Kidney glomerular epithelial cell (primary cell): Measurements from ENCODE around the gene GNG3.
"Not testable (repeated sequence)": the region's sequence is repeated elsewhere in the genome, so short reads cannot be mapped to it uniquely, and the experiment has no call there.

Experiments used
- DNase-seq: peaks from one replicate; lab custom pipeline; 2025; lab: John Stamatoyannopoulos, UW

Gene GNG3

GRCh38 chr11:62707277-62707861, at the start of gene GNG3, which contains the start of gene BSCL2:
Gene GNG3, plus strand, starts transcription at chr11:62707676. Its CDS starts 620 bp downstream, at chr11:62708296.
Gene BSCL2, minus strand, starts transcription at chr11:62707424. Its CDS starts 229 bp downstream, at chr11:62707195.
- no peak for DNase-seq

- DNase-seq = peak; percentile 74
These were observed 42.9 kb upstream of the GNG3 start for GRCh38 chr11:62664405-62665074.

- DNase-seq = peak; percentile 93
These were observed 42.3 kb upstream of the GNG3 start, which contains the start of the genes C11orf98 and CSKMT for GRCh38 chr11:62665075-62665598. Gene C11orf98, minus strand, starts transcription at chr11:62665210. Its CDS starts 41 bp downstream, at chr11:62665169. Gene CSKMT, plus strand, starts transcription at chr11:62665312. Its CDS starts 568 bp downstream, at chr11:62665880.

GRCh38 chr11:62665599-62666258, 41.7 kb upstream of the GNG3 start:
- no peak for DNase-seq

- no peak for DNase-seq
These were observed 41.1 kb upstream of the GNG3 start for GRCh38 chr11:62666259-62666926.

GRCh38 chr11:62667460-62667859, 40.0 kb upstream of the GNG3 start:
- DNase-seq = no peak

GRCh38 chr11:62669420-62670161, 37.9 kb upstream of the GNG3 start:
- no peak for DNase-seq

- DNase-seq = no peak
These were observed 36.3 kb upstream of the GNG3 start for GRCh38 chr11:62671236-62671607.

- DNase-seq = peak; percentile 84
These were observed 35.7 kb upstream of the GNG3 start, which contains the start of the genes LBHD1 and UQCC3 for GRCh38 chr11:62671608-62672389. Gene LBHD1, minus strand, starts transcription at chr11:62672267. Its CDS starts 2,236 bp downstream, at chr11:62670031. Gene UQCC3, plus strand, starts transcription at chr11:62671673. Its CDS starts 73 bp downstream, at chr11:62671746.

GRCh38 chr11:62673196-62673525, 34.3 kb upstream of the GNG3 start:
- DNase-seq = no peak

GRCh38 chr11:62675415-62675814, 32.1 kb upstream of the GNG3 start:
- not testable (repeated sequence) for DNase-seq

GRCh38 chr11:62676698-62677097, 30.8 kb upstream of the GNG3 start:
- DNase-seq = no peak

- DNase-seq = no peak
These were observed 30.3 kb upstream of the GNG3 start for GRCh38 chr11:62677156-62677555.

GRCh38 chr11:62677714-62678113, 29.8 kb upstream of the GNG3 start:
- no peak for DNase-seq

- DNase-seq = no peak
These were observed 29.1 kb upstream of the GNG3 start for GRCh38 chr11:62678433-62678769.

GRCh38 chr11:62678770-62679696, 28.4 kb upstream of the GNG3 start, which contains the start of gene UBXN1:
Gene UBXN1, minus strand, starts transcription at chr11:62679073. Its CDS starts 150 bp downstream, at chr11:62678923.
- DNase-seq = peak; percentile 71

- peak; percentile 74 for DNase-seq
These were observed 26.6 kb upstream of the GNG3 start for GRCh38 chr11:62680825-62681240.

- no peak for DNase-seq
These were observed 25.0 kb upstream of the GNG3 start for GRCh38 chr11:62682518-62682917.
